KBM-7 (cell line): ENCODE results near the gene ST3GAL3.
"Not testable (repeated sequence)": the region's sequence is repeated elsewhere in the genome, so short reads cannot be mapped to it uniquely, and the experiment has no call there.

Experiments
- DNase-seq: peaks from one replicate; pipeline ENCODE4 v3.0.0-alpha.2; 2015
- in situ Hi-C: fragments of 300-500 bp; cut with MboI; formaldehyde crosslinking; loops from 2 replicates; pipeline ENCODE4 v1.14.3; 2020; ENCODE audit warnings: low sequenced_read_pairs, low pct_unique_long_range_greater_than_20kb, mixed read lengths

Gene ST3GAL3

GRCh38 chr1:43776043-43776761, 68.9 kb downstream of the ST3GAL3 start:
- in situ Hi-C loops: no loop called here
- DNase-seq: no peak

DNA sequence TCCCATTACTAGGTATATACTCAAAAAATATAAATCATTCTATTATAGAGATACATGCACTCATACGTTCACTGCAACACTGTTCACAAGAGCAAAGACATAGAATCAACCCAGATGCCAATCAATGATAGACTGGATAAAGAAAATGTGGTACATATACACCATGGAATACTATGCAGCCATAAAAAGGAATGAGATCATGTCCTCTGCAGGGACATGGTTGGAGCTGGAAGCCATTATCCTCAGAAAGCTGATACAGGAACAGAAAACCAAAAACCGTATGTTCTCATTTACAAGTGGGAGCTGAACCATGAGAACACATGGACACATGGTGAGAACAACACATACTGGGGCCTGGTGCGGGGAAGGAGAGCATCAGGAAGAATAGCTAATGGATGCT, 70.6 kb downstream of the ST3GAL3 start:
- in situ Hi-C loops: not testable (repeated sequence)

DNA sequence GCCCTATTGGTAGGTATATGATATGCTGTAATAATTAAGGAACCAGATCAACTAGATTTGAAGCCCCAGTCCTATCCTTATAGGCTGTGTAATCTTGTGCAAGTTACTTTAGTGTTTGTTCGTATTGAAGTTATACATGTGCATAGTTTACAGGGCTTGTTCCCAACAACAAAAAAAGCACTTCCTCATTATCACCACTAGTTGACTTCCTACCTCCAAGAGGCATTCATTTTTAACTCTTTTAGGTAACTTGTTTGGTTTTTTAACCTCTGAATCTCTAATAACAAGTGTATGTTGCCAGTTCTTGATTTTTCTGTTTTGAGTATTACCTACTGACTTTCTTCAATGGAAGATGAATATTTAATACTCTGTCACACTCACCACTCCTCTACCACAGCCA, 71.9 kb downstream of the ST3GAL3 start:
- no peak for DNase-seq
- in situ Hi-C loops: no loop called here

More for the DNA sequence above, 70.6 kb downstream of the ST3GAL3 start:
- not testable (repeated sequence) for DNase-seq

DNA sequence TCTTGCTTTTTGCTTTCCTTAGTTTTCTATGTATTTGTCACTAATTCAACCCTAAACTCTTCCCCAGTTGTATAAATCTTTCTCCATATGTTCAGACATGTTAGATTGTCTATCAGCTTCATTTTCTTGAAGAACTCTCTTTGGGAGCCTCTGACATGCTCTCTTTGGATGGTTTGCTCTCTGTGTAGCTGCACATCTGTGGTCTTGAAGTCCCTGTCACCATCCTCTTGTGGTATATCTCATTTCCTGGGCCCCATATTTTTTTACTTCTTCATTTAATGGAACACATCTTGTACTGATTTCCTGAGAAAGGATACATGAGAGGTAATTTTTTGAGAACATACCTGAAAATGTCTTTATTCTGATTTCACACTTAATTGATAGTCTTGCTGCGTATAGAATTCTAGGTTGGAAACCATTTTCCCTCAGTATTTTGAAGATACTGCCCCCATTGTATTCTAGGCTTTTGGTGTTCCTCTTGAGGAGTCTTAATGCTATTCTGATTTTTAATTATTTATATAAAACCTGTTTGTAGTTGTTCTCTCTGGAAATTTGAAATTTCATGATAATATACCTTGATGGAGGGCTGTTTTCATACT, 72.6 kb downstream of the ST3GAL3 start:
- in situ Hi-C loops: no loop called here

GRCh38 chr1:43781574-43781973, 74.2 kb downstream of the ST3GAL3 start:
- no peak for DNase-seq
- in situ Hi-C loops: no loop called here

More for the DNA sequence above, 72.6 kb downstream of the ST3GAL3 start:
- DNase-seq: no peak

DNA sequence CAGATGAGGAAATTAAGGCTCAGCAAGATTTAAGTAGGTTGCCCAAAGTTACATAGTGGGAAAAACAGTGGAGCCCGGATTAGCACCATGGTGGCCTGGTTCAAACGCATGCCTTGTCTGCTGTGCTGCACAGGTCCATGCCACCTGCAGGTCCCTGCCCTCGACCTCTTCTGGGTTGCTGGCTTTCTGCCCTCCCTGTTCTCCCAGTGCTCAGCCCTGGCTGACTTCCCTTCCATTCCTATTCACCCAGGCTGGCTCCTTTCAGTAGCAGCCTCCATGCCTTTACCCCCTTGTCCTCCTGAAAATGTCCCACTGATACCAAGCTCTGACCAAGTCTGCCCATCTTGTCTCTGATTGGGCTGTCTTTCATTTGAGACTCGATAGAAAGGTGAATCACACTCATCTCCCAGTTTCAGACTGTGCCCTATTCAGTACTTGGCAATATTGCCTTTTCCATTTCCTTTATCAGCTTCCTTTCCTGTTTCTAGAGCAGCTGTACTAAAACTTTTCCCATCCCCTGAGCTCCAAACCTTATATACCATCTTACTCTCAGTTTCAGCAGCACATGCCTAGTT, 75.8 kb downstream of the ST3GAL3 start:
- in situ Hi-C loops: no loop called here
- DNase-seq: no peak

- peak; percentile 43 for DNase-seq
- in situ Hi-C loops: no loop called here
These were observed 76.4 kb downstream of the ST3GAL3 start for GRCh38 chr1:43783671-43784205.

- DNase-seq: no peak
- in situ Hi-C loops: no loop called here
These were observed 79.0 kb downstream of the ST3GAL3 start for GRCh38 chr1:43786201-43786958.

- in situ Hi-C loops: no loop called here
These were observed 79.6 kb downstream of the ST3GAL3 start for GRCh38 chr1:43786960-43787359.

GRCh38 chr1:43789604-43790550, 82.5 kb downstream of the ST3GAL3 start:
- DNase-seq: no peak
- in situ Hi-C loops: no loop called here

More at GRCh38 chr1:43786960-43787359, 79.6 kb downstream of the ST3GAL3 start:
- no peak for DNase-seq

- in situ Hi-C loops: no loop called here
- no peak for DNase-seq
These were observed 83.9 kb downstream of the ST3GAL3 start for GRCh38 chr1:43791243-43791642.

DNA sequence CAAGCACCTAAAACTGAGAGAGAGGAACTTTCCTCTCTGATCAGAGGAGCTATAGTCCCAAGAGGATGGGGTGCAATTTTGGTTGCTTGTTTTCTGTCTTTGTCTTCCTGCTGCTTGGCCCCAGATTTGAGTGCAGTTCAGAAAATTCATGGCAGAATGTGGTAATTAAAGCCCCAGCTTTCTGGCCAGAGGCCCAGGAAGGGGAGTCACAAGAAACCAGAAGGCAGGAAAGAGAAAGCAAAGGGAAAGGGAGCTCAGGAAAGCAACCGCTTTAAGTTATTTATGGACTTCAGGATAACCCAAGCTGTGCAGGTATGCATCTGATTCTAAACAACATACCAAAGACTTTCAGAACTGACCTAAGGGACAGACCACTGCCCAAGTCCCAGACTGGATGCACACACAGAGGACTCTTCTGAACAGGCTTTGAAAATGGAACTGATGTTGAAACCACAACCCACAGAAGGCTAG, 88.8 kb downstream of the ST3GAL3 start:
- DNase-seq: peak; percentile 53
- in situ Hi-C loops: no loop called here

GRCh38 chr1:43797891-43798290, 90.6 kb downstream of the ST3GAL3 start:
- in situ Hi-C loops: no loop called here
- DNase-seq: peak; percentile 69

GRCh38 chr1:43799656-43800635, 92.6 kb downstream of the ST3GAL3 start:
- in situ Hi-C loops: no loop called here
- no peak for DNase-seq

DNA sequence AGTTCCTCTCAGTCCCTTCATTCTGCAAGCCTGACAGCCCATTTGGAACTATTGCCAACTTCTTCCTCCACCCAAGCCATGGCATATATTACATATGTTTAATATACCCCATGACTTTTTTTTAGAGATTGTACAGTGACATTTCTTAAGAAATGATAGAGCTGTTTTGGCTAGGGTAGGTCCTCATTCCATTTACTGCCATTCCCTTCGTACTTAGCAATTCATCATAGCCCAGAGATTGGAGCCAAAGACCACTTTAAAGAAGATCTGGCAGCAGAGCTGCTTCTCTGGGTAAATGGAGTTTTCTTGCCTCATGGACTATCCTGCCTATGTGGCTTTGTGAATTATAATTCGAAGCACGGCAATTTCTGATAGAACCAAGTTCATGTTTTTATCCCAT, 93.4 kb downstream of the ST3GAL3 start:
- in situ Hi-C loops: no loop called here

GRCh38 chr1:43801203-43801602, 93.9 kb downstream of the ST3GAL3 start:
- in situ Hi-C loops: no loop called here
- DNase-seq: no peak

More for the DNA sequence above, 93.4 kb downstream of the ST3GAL3 start:
- no peak for DNase-seq

DNA sequence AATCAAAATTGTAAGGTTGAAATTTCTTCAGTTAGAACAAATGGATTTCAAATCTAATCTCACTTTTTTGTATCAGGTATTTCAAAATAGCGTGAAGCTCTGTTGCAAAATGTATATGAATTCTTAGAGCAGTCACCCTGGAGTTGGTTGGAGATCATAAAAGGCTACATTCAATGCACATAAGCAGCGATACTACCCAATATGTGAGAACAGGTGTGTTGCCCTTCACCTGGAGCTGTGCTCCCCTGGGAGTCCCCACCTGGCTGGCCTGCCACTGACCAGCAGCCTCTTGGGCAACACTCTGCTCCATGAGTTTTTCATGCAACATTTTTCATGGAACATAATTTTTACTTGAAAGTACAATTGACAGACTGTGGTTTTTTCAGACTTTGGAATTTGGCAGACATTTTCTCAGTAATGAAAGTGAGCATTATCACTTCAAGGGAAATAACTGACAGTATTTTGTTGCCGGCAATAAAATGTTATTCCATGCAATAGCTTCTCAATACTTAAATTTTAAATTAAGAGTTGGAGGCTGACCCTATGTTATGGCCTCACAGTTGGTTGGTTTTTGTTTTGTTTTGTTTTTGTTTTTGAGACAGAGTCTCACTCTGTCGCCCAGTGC, 95.1 kb downstream of the ST3GAL3 start:
- in situ Hi-C loops: no loop called here
- DNase-seq: no peak
